ENCODE results near the gene DLGAP1. TPM values are rescaled to one million over a fixed set of nuclear protein-coding genes. Genes with fewer than 3 reads are reported as not detected.

DLGAP1 gene
- total and polyA plus RNA-seq, 2 of the 4 experiments (the other 2 are of a cell fraction) = under 0.01 to 0.09 TPM

GRCh38 chr18:4286256-4286655 lies 168.9 kb downstream of the DLGAP1 start:
- Histone ChIP-seq H3K27me3 (ENCODE audit: control insufficient read depth, insufficient read depth, low read length) (no peaks in the 10 kb centered on the region), H2AFZ (replicated peaks; ENCODE audit: low read length, poor library complexity) (no peak overlapping the region), H4K20me1 (ENCODE audit: insufficient read depth, low read length) (no peaks in the 10 kb centered on the region), H2BK120ac (ENCODE audit: low read depth, low read length) (no peak overlapping the region), H4K8ac (ENCODE audit: low read depth in 2 of 2, low read length in 2 of 2) (no peak overlapping the region), H3K79me1 (ENCODE audit: low read depth in 1 of 2, low read length in 2 of 2) (no peaks in the 10 kb centered on the region), H3K9me1 (ENCODE audit: insufficient read depth, low read length) (no peaks in the 10 kb centered on the region), H3K4me2 (ENCODE audit: low read depth, low read length) (no peak overlapping the region), H3K18ac (ENCODE audit: low read depth, low read length) (no peak overlapping the region), H3K4me3 (ENCODE audit: insufficient read depth, low read depth, low read length) (no peak overlapping the region), H3K14ac (replicated peaks; ENCODE audit: low read depth, low read length) (no peak overlapping the region), H3K23ac (ENCODE audit: low read depth, low read length) (no peak overlapping the region), H3K36me3 (ENCODE audit: control insufficient read depth, insufficient read depth, low read length) (no peaks in the 10 kb centered on the region), H3K56ac (ENCODE audit: extremely low read depth, insufficient read depth, low read length) (no peak overlapping the region), H4K5ac (ENCODE audit: low read depth, low read length) (no peak overlapping the region), H3K4ac (ENCODE audit: low read depth, low read length) (no peak overlapping the region), H2BK15ac (ENCODE audit: low read depth, low read length) (no peak overlapping the region), H3K27ac (ENCODE audit: insufficient read depth, low read length) (no peak overlapping the region), H3K9me3 (ENCODE audit: control insufficient read depth, insufficient read depth, low read length) (peaks cover 6% of the 10 kb centered on the region; the same call in 1 of the 2 replicates), H2AK9ac (replicated peaks; ENCODE audit: low read depth, low read length, poor library complexity) (no peak overlapping the region), H3K9ac (ENCODE audit: low read depth, low read length) (no peak overlapping the region), H2BK20ac (ENCODE audit: low read depth, low read length) (no peak overlapping the region), H2BK5ac (ENCODE audit: low read depth, low read length, poor library complexity, severe bottlenecking) (no peak overlapping the region), H2AK5ac (ENCODE audit: low read depth, low read length) (no peak overlapping the region), H4K91ac (ENCODE audit: insufficient read depth, low read depth, low read length) (no peak overlapping the region), H3K4me1 (ENCODE audit: control insufficient read depth, insufficient read depth, low read length) (no peaks in the 10 kb centered on the region)
- TF ChIP-seq NFE2L2 (IDR thresholded peaks at IDR 0.05; ENCODE audit: low read depth, low read length) (no peak), CHD1 (IDR thresholded peaks at IDR 0.05; ENCODE audit: low read depth, low read length) (no peak), MXI1 (IDR thresholded peaks at IDR 0.05; ENCODE audit: borderline replicate concordance, low read depth, low read length) (no peak), BHLHE40 (IDR thresholded peaks at IDR 0.05; ENCODE audit: low read depth, low read length) (no peak), RAD21 (IDR thresholded peaks at IDR 0.05; ENCODE audit: low read length) (no peak), RFX5 (IDR thresholded peaks at IDR 0.05; ENCODE audit: low read depth, low read length) (no peak), RCOR1 (IDR thresholded peaks at IDR 0.05; ENCODE audit: insufficient replicate concordance, low read length) (no peak), ELK1 (IDR thresholded peaks at IDR 0.05; ENCODE audit: borderline replicate concordance, low read depth, low read length) (no peak), MAZ (IDR thresholded peaks at IDR 0.05; ENCODE audit: borderline replicate concordance, low read depth, low read length) (no peak), POLR2A (IDR thresholded peaks at IDR 0.05; ENCODE audit: low read depth, low read length) (no peak), SMC3 (IDR thresholded peaks at IDR 0.05; ENCODE audit: low read depth, low read length) (no peak), USF2 (IDR thresholded peaks at IDR 0.05; ENCODE audit: low read depth, low read length) (no peak), CTCF (conservative IDR thresholded peaks at IDR 0.05; ENCODE audit: low read depth, low read length) (no peak), CEBPB (IDR thresholded peaks at IDR 0.05; ENCODE audit: low read depth, low read length) (no peak), MAFK (IDR thresholded peaks at IDR 0.05; ENCODE audit: low read depth, low read length) (no peak), FOS (IDR thresholded peaks at IDR 0.05; ENCODE audit: low read depth, low read length) (no peak)
- in situ Hi-C loops (cut with MboI; ENCODE audit: low sequenced_read_pairs) (no loop called here), intact Hi-C loops (cut with micrococcal nuclease) (no loop called here), dilution Hi-C loops (cut with HindIII; ENCODE audit: low sequenced_read_pairs, unreplicated experiment) (no loop called here)
- POLR2A ChIA-PET (ENCODE audit: unreplicated experiment) = no interaction called here
- DNase-seq (no peak), ATAC-seq (ENCODE audit: low read depth) (no peak)
- 63% methylated on average over 2 of the region's 5 CpGs; no CpG with 5 or more reads in 1 of the 2 experiments for WGBS, 2 experiments (ENCODE audit: extremely low coverage in 2 of 2, insufficient read length in 1 of 2)
- CTCF ChIA-PET = no interaction called here
- BruUV-seq (replicated peaks) = no TSS peak
